BE2C (cell line): Measurements from ENCODE around the gene HUNK.

Source experiments
- DNase-seq: peaks from one replicate; pipeline ENCODE4 v3.0.0-alpha.2; 2020
- H3K27me3 ChIP-seq: fragments of 250-450 bp; sonication (Bioruptor Pico); 2 replicates; pipeline ENCODE4 v1.5.1; 2020; ENCODE audit warnings: mild to moderate bottlenecking
- H3K36me3 ChIP-seq: fragments of 250-450 bp; sonication (Bioruptor Pico); 2 replicates; pipeline ENCODE4 v1.5.1; 2020; ENCODE audit warnings: mild to moderate bottlenecking
- H3K4me1 ChIP-seq: fragments of 250-450 bp; sonication (Bioruptor Pico); 2 replicates; pipeline ENCODE4 v1.5.1; 2020
- H3K4me3 ChIP-seq: 2 replicates; pipeline ENCODE4 v1.5.1; 2011; ENCODE audit warnings: low read depth, low read length
- H3K9me3 ChIP-seq: fragments of 250-450 bp; sonication (Bioruptor Pico); 2 replicates; pipeline ENCODE4 v1.5.1; 2020
- TF ChIP-seq, protein P1 (sequence below): IDR thresholded peaks from 2 replicates; pipeline ENCODE4 v1.5.1; 2012; ENCODE audit warnings: mild to moderate bottlenecking, low read depth, low read length

Gene HUNK

GRCh38 chr21:31977816-31978215 is 105.0 kb downstream of the HUNK start:
- no peak for DNase-seq
- TF ChIP-seq, protein P1, sequence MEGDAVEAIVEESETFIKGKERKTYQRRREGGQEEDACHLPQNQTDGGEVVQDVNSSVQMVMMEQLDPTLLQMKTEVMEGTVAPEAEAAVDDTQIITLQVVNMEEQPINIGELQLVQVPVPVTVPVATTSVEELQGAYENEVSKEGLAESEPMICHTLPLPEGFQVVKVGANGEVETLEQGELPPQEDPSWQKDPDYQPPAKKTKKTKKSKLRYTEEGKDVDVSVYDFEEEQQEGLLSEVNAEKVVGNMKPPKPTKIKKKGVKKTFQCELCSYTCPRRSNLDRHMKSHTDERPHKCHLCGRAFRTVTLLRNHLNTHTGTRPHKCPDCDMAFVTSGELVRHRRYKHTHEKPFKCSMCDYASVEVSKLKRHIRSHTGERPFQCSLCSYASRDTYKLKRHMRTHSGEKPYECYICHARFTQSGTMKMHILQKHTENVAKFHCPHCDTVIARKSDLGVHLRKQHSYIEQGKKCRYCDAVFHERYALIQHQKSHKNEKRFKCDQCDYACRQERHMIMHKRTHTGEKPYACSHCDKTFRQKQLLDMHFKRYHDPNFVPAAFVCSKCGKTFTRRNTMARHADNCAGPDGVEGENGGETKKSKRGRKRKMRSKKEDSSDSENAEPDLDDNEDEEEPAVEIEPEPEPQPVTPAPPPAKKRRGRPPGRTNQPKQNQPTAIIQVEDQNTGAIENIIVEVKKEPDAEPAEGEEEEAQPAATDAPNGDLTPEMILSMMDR, result no peak
- Histone ChIP-seq H3K27me3 (no peaks in the 10 kb centered on the region), H3K36me3 (no peaks in the 10 kb centered on the region), H3K4me3 (no peak overlapping the region), H3K9me3 (no peaks in the 10 kb centered on the region), H3K4me1 (no peaks in the 10 kb centered on the region)

DNA sequence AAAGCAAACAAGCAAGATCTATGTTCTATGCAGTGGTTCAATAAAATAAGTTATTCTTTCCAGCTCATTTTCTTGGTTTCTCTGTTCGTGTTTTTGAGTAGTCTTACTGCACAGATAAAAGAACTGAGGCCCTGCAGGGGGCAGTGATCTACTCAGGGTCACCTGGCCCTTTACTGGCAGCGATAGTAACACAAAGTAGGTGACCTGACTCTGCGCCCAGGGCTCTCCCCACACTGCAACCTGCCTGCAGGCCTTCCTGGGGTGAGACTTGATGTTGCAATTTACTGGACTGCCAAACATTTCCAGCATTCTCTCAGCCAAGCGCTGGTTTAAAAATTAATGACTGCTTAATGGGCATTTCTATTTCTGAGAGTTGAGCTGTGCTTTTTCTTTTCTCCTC is 110.3 kb downstream of the HUNK start:
- H3K36me3 ChIP-seq, result no peaks in the 10 kb centered on the region
- H3K9me3 ChIP-seq, result no peaks in the 10 kb centered on the region
- H3K4me3 ChIP-seq, result no peak overlapping the region
- TF ChIP-seq, protein P1, result peak; percentile 12; the same call in 1 of the 2 replicates
- no peaks in the 10 kb centered on the region for H3K4me1 ChIP-seq
- no peaks in the 10 kb centered on the region for H3K27me3 ChIP-seq
- DNase-seq, result no peak

DNA sequence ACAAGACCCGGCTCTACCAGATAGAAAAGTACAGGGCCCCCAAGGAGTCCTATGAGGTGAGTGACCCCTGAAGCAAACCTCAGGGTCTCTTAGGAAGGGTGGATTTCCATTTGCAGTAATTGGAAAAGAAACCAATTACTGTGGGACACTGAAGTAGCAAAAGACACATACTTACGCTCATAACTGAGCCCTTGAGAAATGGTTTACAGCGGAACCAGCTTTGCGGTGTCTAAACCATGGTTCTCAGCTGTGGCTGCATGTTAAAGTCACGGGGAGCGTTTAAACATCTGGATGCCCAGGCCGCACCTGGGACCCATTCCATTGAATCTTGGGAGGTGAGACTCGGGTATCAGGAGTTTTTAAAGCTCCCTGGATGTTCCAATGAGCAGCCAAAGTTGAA is 110.7 kb downstream of the HUNK start:
- Histone ChIP-seq H3K9me3 (no peaks in the 10 kb centered on the region), H3K36me3 (no peaks in the 10 kb centered on the region), H3K27me3 (no peaks in the 10 kb centered on the region)

DNA sequence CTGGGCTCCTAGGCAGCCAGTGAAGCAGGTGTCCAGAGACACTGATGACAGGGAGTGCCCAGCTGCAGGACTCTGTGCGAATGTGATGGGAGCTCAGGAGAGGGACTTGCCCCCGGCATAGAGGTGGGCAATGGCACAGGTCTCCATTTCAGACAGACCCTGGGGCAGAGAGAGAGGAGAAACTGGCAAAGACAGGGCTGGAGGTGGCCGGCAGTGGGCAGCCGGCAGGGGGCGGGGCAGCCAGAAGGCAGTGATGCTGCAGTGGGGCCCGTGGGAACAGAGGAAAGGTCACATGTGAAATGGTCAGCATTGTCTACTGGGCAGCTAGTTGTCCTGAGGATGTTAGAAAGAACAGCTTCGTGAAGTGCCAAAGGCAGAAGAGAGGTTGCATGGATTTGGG is 112.6 kb downstream of the HUNK start:
- Histone ChIP-seq H3K27me3 (no peaks in the 10 kb centered on the region), H3K9me3 (no peaks in the 10 kb centered on the region), H3K36me3 (no peaks in the 10 kb centered on the region), H3K4me1 (no peaks in the 10 kb centered on the region), H3K4me3 (no peak overlapping the region)
- DNase-seq, result no peak
- TF ChIP-seq, protein P1, result no peak

More for the DNA sequence above, 110.7 kb downstream of the HUNK start:
- no peak overlapping the region for H3K4me3 ChIP-seq
- DNase-seq, result no peak
- H3K4me1 ChIP-seq, result no peaks in the 10 kb centered on the region
- TF ChIP-seq, protein P1, result no peak

GRCh38 chr21:31986035-31986856 is 113.4 kb downstream of the HUNK start:
- Histone ChIP-seq H3K4me1 (no peaks in the 10 kb centered on the region), H3K4me3 (no peak overlapping the region), H3K36me3 (no peaks in the 10 kb centered on the region), H3K27me3 (no peaks in the 10 kb centered on the region), H3K9me3 (no peaks in the 10 kb centered on the region)
- no peak for DNase-seq
- TF ChIP-seq, protein P1, result no peak

GRCh38 chr21:31987696-31988095 is 114.9 kb downstream of the HUNK start:
- H3K36me3 ChIP-seq, result no peaks in the 10 kb centered on the region
- no peak for DNase-seq
- H3K27me3 ChIP-seq, result no peaks in the 10 kb centered on the region
- H3K9me3 ChIP-seq, result no peaks in the 10 kb centered on the region
- H3K4me1 ChIP-seq, result no peaks in the 10 kb centered on the region
- TF ChIP-seq, protein P1, result no peak
- H3K4me3 ChIP-seq, result no peak overlapping the region
